GM19438 (cell line): ENCODE measurements around the gene PSAP.

Experiments used
- ATAC-seq: cut with Tn5 transposase; IDR thresholded peaks from one replicate; pipeline ENCODE4 v1.9.1; 2021; ENCODE audit warnings: low read depth; ENCODE audit not compliant: unreplicated experiment

The PSAP gene

GRCh38 chr10:71812016-71812912, 38.8 kb downstream of the PSAP start:
- no peak for ATAC-seq

- no peak for ATAC-seq
Measured at GRCh38 chr10:71811351-71811750, 39.7 kb downstream of the PSAP start.

- no peak for ATAC-seq
Measured at GRCh38 chr10:71810048-71810750, 40.9 kb downstream of the PSAP start.

DNA sequence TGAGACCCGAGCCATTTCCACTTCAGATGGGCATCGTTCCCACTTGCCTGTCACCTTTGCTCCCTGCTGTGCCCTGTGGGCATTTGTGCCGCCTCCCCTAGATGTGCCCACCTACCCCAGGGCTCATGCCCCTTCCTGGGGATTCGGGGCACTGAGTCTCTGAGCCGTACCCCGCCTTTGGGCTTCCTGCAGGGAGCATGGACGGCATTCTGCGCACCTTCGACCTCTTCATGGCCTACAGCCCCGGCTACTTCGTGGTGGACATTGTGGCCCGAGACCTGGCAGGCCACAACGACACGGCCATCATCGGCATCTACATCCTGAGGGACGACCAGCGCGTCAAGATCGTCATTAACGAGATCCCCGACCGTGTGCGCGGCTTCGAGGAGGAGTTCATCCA, 41.4 kb downstream of the PSAP start:
- ATAC-seq: no peak

DNA sequence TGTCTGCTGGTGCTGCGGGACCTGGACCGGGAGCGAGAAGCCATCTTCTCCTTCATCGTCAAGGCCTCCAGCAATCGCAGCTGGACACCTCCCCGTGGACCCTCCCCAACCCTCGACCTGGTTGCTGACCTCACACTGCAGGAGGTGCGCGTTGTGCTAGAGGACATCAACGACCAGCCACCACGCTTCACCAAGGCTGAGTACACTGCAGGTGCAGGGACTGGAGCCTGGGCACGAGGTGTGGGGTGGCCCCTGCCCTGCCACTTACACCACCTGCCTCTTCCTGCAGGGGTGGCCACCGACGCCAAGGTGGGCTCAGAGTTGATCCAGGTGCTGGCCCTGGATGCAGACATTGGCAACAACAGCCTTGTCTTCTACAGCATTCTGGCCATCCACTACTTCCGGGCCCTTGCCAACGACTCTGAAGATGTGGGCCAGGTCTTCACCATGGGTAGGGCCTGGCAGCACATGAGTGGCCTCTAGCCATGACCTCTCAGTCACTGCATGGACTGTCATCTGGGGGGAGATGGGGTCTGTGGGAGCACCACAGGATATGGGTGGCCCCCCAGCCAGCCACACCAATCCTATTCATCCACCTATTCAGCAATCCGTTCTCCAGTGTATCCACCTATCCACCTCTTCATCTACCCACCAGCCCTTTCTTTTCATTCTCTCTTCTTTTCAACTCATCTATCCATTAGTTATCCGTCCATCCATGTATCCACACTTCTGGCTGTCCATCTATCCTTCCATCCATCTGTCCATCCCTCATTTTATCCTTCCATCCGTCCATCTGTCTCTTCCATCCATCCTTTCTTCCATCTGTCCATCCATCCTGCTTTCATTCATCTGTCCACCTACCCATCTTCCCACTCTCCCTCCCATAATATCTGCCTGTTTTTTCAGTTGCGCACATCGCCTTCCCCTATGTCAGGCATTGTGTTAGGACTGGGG, 43.2 kb downstream of the PSAP start:
- no peak for ATAC-seq

GRCh38 chr10:71806704-71807556, 44.1 kb downstream of the PSAP start:
- ATAC-seq: no peak

- no peak for ATAC-seq
Measured at GRCh38 chr10:71805776-71806703, 45.0 kb downstream of the PSAP start.

GRCh38 chr10:71804077-71804476, 47.0 kb downstream of the PSAP start:
- no peak for ATAC-seq

DNA sequence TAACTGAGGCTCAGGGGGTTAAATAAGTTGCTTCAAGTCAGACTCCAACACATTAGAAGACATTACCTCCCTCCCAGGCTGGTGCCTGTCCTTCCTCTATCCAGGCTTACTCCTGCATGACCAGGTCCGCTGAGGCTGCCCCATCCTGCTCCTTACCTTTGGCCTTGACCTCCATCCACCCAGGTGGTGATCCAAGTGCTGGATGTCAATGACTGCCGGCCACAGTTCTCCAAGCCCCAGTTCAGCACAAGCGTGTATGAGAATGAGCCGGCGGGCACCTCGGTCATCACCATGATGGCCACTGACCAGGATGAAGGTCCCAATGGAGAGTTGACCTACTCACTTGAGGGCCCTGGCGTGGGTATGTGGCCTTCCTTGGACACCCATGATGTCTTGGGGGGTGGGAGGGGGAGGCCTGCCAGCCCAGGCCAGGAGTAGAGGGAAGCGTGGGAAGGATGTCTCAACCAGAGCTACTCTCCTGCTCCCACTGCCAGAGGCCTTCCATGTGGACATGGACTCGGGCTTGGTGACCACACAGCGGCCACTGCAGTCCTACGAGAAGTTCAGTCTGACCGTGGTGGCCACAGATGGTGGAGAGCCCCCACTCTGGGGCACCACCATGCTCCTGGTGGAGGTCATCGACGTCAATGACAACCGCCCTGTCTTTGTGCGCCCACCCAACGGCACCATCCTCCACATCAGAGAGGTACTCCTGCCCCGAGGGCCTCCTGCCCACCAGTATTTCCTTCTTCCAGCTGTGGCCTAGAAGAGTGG, 48.1 kb downstream of the PSAP start:
- no peak for ATAC-seq

DNA sequence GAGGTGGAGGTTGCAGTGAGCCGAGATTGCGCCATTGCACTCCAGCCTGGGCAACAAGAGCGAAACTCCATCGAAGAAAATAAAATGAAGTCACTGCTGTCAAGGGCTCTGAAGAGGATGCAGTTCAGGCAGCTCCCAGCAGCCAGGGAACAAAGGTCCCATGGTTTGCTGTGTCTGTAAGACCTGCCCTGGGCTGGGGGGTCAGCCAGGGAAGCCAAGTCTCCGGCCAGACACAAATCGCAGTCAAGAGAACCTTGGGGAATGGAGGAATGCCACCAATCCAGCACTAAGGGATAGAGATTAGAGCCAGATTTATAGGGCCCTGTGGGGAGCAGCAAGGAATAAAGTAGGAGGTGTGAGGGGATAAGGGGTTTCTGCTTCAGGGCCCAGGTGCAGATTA, 48.8 kb downstream of the PSAP start:
- no peak for ATAC-seq

DNA sequence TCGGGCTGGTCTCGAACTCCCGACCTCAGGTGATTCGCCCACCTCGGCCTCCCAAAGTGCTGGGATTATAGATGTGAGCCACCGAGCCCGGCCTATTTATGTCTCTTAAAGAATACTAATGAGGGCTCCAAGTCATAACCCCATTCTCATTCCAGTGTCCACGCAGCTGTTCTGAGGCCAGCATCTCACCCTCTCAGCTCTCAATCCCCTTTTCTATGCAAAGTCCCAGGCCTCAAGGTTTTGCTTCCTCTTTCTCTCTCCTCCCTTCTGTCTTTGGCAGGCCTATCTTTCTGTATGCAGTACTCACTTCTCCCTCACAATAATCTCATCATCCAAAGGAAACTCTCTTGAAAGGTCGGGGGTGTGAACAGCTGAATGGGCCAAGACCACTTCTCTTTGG, 49.7 kb downstream of the PSAP start:
- peak; percentile 98 for ATAC-seq

- no peak for ATAC-seq
Measured at GRCh38 chr10:71799608-71800453, 51.2 kb downstream of the PSAP start.

DNA sequence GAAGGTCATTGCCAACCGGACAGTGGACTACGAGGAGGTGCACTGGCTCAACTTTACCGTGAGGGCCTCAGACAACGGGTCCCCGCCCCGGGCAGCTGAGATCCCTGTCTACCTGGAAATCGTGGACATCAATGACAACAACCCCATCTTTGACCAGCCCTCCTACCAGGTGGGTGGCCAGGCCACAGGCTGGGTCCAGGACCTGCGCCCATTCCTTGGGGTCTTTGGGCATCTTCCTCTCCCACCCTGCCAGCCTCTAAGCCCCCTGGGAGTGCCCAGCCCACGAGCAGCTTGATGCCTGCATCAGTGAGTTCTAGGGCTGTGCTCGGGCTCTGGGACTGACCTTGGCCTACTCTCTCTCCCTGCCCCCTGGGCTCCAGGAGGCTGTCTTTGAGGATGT, 51.9 kb downstream of the PSAP start:
- no peak for ATAC-seq

- ATAC-seq: no peak
Measured at GRCh38 chr10:71798308-71798624, 52.8 kb downstream of the PSAP start.

DNA sequence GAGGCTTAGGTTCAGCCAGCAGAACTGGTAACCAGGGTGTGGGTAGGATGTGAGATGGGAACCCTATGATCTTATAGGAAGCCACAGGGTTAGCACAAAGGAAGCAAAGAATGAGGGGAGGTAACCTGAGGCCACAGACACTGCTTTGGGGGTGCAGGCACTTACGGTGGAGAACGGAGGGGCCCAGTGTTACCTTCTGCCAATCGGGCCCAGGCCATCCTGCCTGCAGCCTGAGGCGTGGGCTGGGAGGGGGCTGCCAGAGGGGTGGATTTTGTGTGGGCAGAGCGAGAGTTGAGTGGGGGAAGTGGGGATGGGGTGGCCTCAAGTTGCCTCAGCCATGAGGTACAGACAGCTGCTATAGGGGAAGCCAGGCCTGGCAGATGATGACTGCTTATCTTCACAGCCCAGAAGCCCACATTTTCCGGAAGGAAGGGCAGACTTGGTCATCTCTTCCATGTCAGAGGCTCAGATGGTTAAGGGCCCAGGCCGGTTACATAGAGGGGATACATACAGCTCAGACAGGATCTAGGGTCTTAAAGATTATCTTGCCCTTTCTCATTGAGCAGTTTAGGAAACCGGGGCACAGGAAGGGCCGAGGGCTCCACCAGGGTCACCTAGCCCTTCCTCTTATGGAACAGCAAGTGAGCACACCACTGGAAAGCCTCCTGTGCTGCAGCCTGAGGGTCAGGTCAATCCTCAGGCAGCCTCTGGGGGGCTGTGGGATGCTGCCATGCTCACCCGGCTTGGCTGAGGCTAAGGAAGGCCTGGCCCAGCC, 53.3 kb downstream of the PSAP start:
- no peak for ATAC-seq

DNA sequence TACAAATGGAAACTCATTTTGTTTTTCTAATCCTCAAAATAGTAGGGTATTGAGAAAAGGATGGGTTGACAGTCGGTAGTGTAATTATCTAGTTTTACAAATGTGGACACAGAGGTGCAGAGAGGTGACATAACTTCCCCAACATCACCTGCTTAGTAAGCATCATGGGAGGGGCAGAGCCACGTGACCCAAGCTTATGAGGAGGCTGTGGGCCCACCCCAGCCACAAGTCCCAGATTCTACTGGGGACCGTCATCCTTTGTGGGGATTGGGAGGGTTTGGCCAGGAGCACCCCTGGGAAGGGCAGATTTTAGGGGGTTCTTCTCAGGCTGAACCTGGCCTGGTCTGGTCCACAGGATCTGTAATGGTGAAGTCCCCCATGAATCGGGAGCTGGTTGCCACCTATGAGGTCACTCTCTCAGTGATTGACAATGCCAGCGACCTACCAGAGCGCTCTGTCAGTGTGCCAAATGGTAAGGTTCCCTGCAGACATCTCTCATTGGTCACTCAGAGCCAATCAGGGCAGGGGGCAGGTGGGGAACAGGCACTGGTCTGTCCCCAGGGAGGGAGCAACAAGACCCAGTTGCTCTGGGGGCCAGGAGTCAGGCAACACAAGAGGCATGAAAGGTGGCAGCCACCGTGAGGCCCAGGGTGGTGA, 54.2 kb downstream of the PSAP start:
- no peak for ATAC-seq
